H9 (cell line): ENCODE measurements around the gene ARL5B. TPM values are rescaled to one million over a fixed set of nuclear protein-coding genes. Genes with fewer than 3 reads are reported as not detected.

Experiments used
- DNase-seq: peaks from one replicate; pipeline ENCODE4 v3.0.0-alpha.2; 2017
- H2AFZ ChIP-seq: one replicate; pipeline ENCODE4 v1.6.1; 2013; ENCODE audit warnings: mild to moderate bottlenecking, low read length, control low read depth, moderate library complexity
- H2AK5ac ChIP-seq: 2 replicates; pipeline ENCODE4 v1.6.1; 2013; ENCODE audit warnings: low read length, control low read depth, mixed read lengths; ENCODE audit not compliant: insufficient read length
- H2BK120ac ChIP-seq: one replicate; pipeline ENCODE4 v1.6.1; 2013; ENCODE audit warnings: low read depth, mild to moderate bottlenecking, low read length, control low read depth, inconsistent platforms; ENCODE audit not compliant: poor library complexity, severe bottlenecking
- H2BK12ac ChIP-seq: 2 replicates; pipeline ENCODE4 v1.6.1; 2013; ENCODE audit warnings: low read length, control low read depth, mixed read lengths, low read depth; ENCODE audit not compliant: insufficient read length
- H2BK15ac ChIP-seq: 2 replicates; pipeline ENCODE4 v1.6.1; 2013; ENCODE audit warnings: low read depth, low read length, control low read depth
- H2BK20ac ChIP-seq: one replicate; pipeline ENCODE4 v1.6.1; 2013; ENCODE audit warnings: low read depth, mild to moderate bottlenecking, low read length, control low read depth, inconsistent platforms; ENCODE audit not compliant: poor library complexity, severe bottlenecking
- H2BK5ac ChIP-seq: 2 replicates; pipeline ENCODE4 v1.6.1; 2013; ENCODE audit warnings: low read length, control low read depth, mixed read lengths; ENCODE audit not compliant: insufficient read length
- H3K14ac ChIP-seq: 2 replicates; pipeline ENCODE4 v1.6.1; 2013; ENCODE audit warnings: low read length, control low read depth; ENCODE audit not compliant: insufficient read depth
- H3K18ac ChIP-seq: 2 replicates; pipeline ENCODE4 v1.6.1; 2013; ENCODE audit warnings: low read depth, mild to moderate bottlenecking, mixed read lengths, low read length, control low read depth; ENCODE audit not compliant: insufficient read length
- H3K23ac ChIP-seq: 2 replicates; pipeline ENCODE4 v1.6.1; 2013; ENCODE audit warnings: low read length, control low read depth, mixed read lengths, low read depth; ENCODE audit not compliant: insufficient read length
- H3K23me2 ChIP-seq: 2 replicates; pipeline ENCODE4 v1.6.1; 2013; ENCODE audit warnings: low read depth, mild to moderate bottlenecking, mixed read lengths, low read length, control low read depth; ENCODE audit not compliant: insufficient read length, poor library complexity, severe bottlenecking
- H3K27ac ChIP-seq: 2 replicates; pipeline ENCODE4 v1.5.1; 2013; ENCODE audit warnings: low read length, control low read depth, mixed read lengths, low read depth; ENCODE audit not compliant: insufficient read length
- H3K27me3 ChIP-seq: 2 replicates; pipeline ENCODE4 v1.6.1; 2013; ENCODE audit warnings: low read length, control low read depth, inconsistent platforms; ENCODE audit not compliant: insufficient read depth
- H3K4ac ChIP-seq: 2 replicates; pipeline ENCODE4 v1.6.1; 2013; ENCODE audit warnings: low read depth, mild to moderate bottlenecking, control low read depth, inconsistent platforms, low read length, moderate library complexity
- H3K4me1 ChIP-seq: 2 replicates; pipeline ENCODE4 v1.6.1; 2013; ENCODE audit warnings: low read length, control low read depth, inconsistent platforms; ENCODE audit not compliant: insufficient read depth
- H3K4me2 ChIP-seq: 2 replicates; pipeline ENCODE4 v1.6.1; 2013; ENCODE audit warnings: low read length, control low read depth, mixed read lengths; ENCODE audit not compliant: insufficient read length, insufficient read depth
- H3K56ac ChIP-seq: 2 replicates; pipeline ENCODE4 v1.6.1; 2013; ENCODE audit warnings: low read depth, mild to moderate bottlenecking, mixed read lengths, low read length, control low read depth; ENCODE audit not compliant: insufficient read length
- H3K79me1 ChIP-seq: 2 replicates; pipeline ENCODE4 v1.6.1; 2013; ENCODE audit warnings: low read depth, mild to moderate bottlenecking, moderate library complexity, low read length, control low read depth, inconsistent platforms; ENCODE audit not compliant: insufficient read depth, poor library complexity, severe bottlenecking
- H3K79me2 ChIP-seq: 2 replicates; pipeline ENCODE4 v1.6.1; 2013; ENCODE audit warnings: low read length, control low read depth, inconsistent platforms; ENCODE audit not compliant: insufficient read depth
- H3K9ac ChIP-seq: 2 replicates; pipeline ENCODE4 v1.6.1; 2013; ENCODE audit warnings: low read length, control low read depth, mixed read lengths; ENCODE audit not compliant: insufficient read length; ENCODE audit errors: extremely low read depth
- H3K9me3 ChIP-seq: one replicate; pipeline ENCODE4 v1.6.1; 2013; ENCODE audit warnings: low read depth, low read length, inconsistent platforms; ENCODE audit not compliant: control insufficient read depth
- H3T11ph ChIP-seq: one replicate; pipeline ENCODE4 v1.6.1; 2013; ENCODE audit warnings: mild to moderate bottlenecking, low read length, control low read depth, inconsistent platforms
- H4K20me1 ChIP-seq: one replicate; pipeline ENCODE4 v1.6.1; 2013; ENCODE audit not compliant: control insufficient read depth, insufficient read length, insufficient read depth
- H4K5ac ChIP-seq: 2 replicates; pipeline ENCODE4 v1.6.1; 2013; ENCODE audit warnings: low read depth, mild to moderate bottlenecking, mixed read lengths, low read length, control low read depth; ENCODE audit not compliant: insufficient read length
- H4K8ac ChIP-seq: replicated peaks from 2 replicates; pipeline ENCODE4 v1.6.1; 2013; ENCODE audit warnings: low read length, control low read depth, mixed read lengths, low read depth; ENCODE audit not compliant: insufficient read length
- H4K91ac ChIP-seq: 2 replicates; pipeline ENCODE4 v1.6.1; 2013; ENCODE audit warnings: low read depth, mild to moderate bottlenecking, moderate library complexity, mixed read lengths, low read length, control low read depth; ENCODE audit not compliant: insufficient read length
- H3K27ac Mint-ChIP-seq, 3 experiments: 2 replicates in 2 of 3; 3 replicates in 1 of 3; pipeline ENCODE4 v1.8.0; 2020 to 2021; ENCODE audit warnings: mixed read lengths in 3 of 3, mild to moderate bottlenecking in 1 of 3, moderate library complexity in 1 of 3
- H3K27me3 Mint-ChIP-seq: 2 replicates; pipeline ENCODE4 v1.8.0; 2021; ENCODE audit warnings: low read depth, mild to moderate bottlenecking, moderate library complexity, mixed read lengths
- H3K36me3 Mint-ChIP-seq, 3 experiments: 2 replicates in 2 of 3; 3 replicates in 1 of 3; pipeline ENCODE4 v1.8.0; 2020 to 2021; ENCODE audit warnings: low read depth in 3 of 3, mixed read lengths in 3 of 3; ENCODE audit not compliant: insufficient read depth in 1 of 3
- H3K4me1 Mint-ChIP-seq, 2 experiments: 2 replicates each; pipeline ENCODE4 v1.8.0; 2020; ENCODE audit warnings: mixed read lengths in 2 of 2
- H3K4me3 Mint-ChIP-seq, 2 experiments: 2 replicates in 1 of 2; 3 replicates in 1 of 2; pipeline ENCODE4 v1.8.0; 2020 to 2021; ENCODE audit warnings: mild to moderate bottlenecking in 2 of 2, mixed read lengths in 2 of 2, moderate library complexity in 1 of 2
- H3K9me3 Mint-ChIP-seq, 2 experiments: 2 replicates in 1 of 2; 3 replicates in 1 of 2; pipeline ENCODE4 v1.8.0; 2020; ENCODE audit warnings: mild to moderate bottlenecking in 2 of 2, mixed read lengths in 2 of 2, moderate library complexity in 1 of 2
- WGBS: extraction: QIAGEN DNeasy Blood & Tissue Kit; methylation state at CpG from one replicate; pipeline ENCODE4 v1.1.7; 2013; ENCODE audit warnings: missing lambda C conversion rate, low lambda C conversion rate, mixed read lengths; ENCODE audit not compliant: insufficient read length; ENCODE audit errors: extremely low coverage; 5-methylcytosine and 5-hydroxymethylcytosine counted together
- total RNA-seq: library from RNA; stranded (reverse); gene quantifications from 2 replicates; pipeline ENCODE4 v1.2.1, GENCODE V29; 2021
- TF ChIP-seq, protein P1 (sequence below): fragments of 200-600 bp; sonication (generic); conservative IDR thresholded peaks from 3 replicates; pipeline ENCODE4 v1.8.0; 2021; ENCODE audit warnings: antibody characterized with exemption, mild to moderate bottlenecking

The ARL5B gene
- total RNA-seq, 1 experiment from 2014 or later: 33.9 TPM

GRCh38 chr10:18685555-18685954 lies 26.3 kb downstream of the ARL5B start:
- H2BK5ac ChIP-seq: no peak overlapping the region
- no peaks in the 10 kb centered on the region for H3K23me2 ChIP-seq
- H3K14ac ChIP-seq: no peak overlapping the region
- H2AK5ac ChIP-seq: no peak overlapping the region
- H4K91ac ChIP-seq: no peak overlapping the region
- no peaks in the 10 kb centered on the region for H3K9me3 Mint-ChIP-seq
- H3K4me1 Mint-ChIP-seq: peaks cover 10 to 11% of the 10 kb centered on the region in 2 experiments
- H3K27me3 Mint-ChIP-seq: no peaks in the 10 kb centered on the region
- no peaks in the 10 kb centered on the region for H3K27me3 ChIP-seq
- no peak for DNase-seq
- H3K4me1 ChIP-seq: no peaks in the 10 kb centered on the region
- no peak overlapping the region for H3K4ac ChIP-seq
- no peak overlapping the region for H3K56ac ChIP-seq
- TF ChIP-seq, protein P1, sequence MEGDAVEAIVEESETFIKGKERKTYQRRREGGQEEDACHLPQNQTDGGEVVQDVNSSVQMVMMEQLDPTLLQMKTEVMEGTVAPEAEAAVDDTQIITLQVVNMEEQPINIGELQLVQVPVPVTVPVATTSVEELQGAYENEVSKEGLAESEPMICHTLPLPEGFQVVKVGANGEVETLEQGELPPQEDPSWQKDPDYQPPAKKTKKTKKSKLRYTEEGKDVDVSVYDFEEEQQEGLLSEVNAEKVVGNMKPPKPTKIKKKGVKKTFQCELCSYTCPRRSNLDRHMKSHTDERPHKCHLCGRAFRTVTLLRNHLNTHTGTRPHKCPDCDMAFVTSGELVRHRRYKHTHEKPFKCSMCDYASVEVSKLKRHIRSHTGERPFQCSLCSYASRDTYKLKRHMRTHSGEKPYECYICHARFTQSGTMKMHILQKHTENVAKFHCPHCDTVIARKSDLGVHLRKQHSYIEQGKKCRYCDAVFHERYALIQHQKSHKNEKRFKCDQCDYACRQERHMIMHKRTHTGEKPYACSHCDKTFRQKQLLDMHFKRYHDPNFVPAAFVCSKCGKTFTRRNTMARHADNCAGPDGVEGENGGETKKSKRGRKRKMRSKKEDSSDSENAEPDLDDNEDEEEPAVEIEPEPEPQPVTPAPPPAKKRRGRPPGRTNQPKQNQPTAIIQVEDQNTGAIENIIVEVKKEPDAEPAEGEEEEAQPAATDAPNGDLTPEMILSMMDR: no peak
- H3K79me2 ChIP-seq: no peaks in the 10 kb centered on the region
- no peak overlapping the region for H3K18ac ChIP-seq
- no peak overlapping the region for H3K23ac ChIP-seq
- WGBS: no CpG with 5 or more reads among the region's 7 CpGs
- H2BK12ac ChIP-seq: no peak overlapping the region
- H3K9me3 ChIP-seq: no peaks in the 10 kb centered on the region
- no peaks in the 10 kb centered on the region for H3K79me1 ChIP-seq
- no peak overlapping the region for H4K5ac ChIP-seq
- no peaks in the 10 kb centered on the region for H4K20me1 ChIP-seq
- H3K36me3 Mint-ChIP-seq: peaks cover 0 to 5% (median 0%) of the 10 kb centered on the region in 3 experiments; a peak in 2 of 7 replicates
- no peak overlapping the region for H2BK120ac ChIP-seq
- H4K8ac ChIP-seq: no peak overlapping the region
- no peak overlapping the region for H2BK15ac ChIP-seq
- H3K4me2 ChIP-seq: no peak overlapping the region
- no peak overlapping the region for H3K4me3 Mint-ChIP-seq
- H3K27ac ChIP-seq: no peak overlapping the region
- H3K9ac ChIP-seq: no peak overlapping the region
- no peak overlapping the region for H3K27ac Mint-ChIP-seq
- no peak overlapping the region for H2BK20ac ChIP-seq
- H2AFZ ChIP-seq: no peak overlapping the region
- no peak overlapping the region for H3T11ph ChIP-seq
